Neural progenitor cell (in vitro differentiated cells): ENCODE data around the gene GPR148. TPM values are rescaled to one million over a fixed set of nuclear protein-coding genes. Genes with fewer than 3 reads are reported as not detected.
A peak's percentile ranks its signal among the peaks of the same experiment; 100 is the strongest.

Experiments used
- DNase-seq: peaks from one replicate; pipeline ENCODE4 v3.0.0-alpha.2; 2016; ENCODE audit warnings: low spot score
- H2AFZ ChIP-seq: fragments of 200-600 bp; sonication (generic); replicated peaks from 2 replicates; pipeline ENCODE4 v1.6.1; 2016; ENCODE audit warnings: antibody characterized with exemption
- H3F3A ChIP-seq: fragments of 200-600 bp; sonication (generic); 2 replicates; pipeline ENCODE4 v1.6.1; 2016; ENCODE audit warnings: antibody characterized with exemption, low read depth
- H3K27ac ChIP-seq: fragments of 200-600 bp; sonication (generic); 2 replicates; pipeline ENCODE4 v1.5.1; 2016; ENCODE audit warnings: mild to moderate bottlenecking
- H3K27me3 ChIP-seq: fragments of 200-600 bp; sonication (generic); 2 replicates; pipeline ENCODE4 v1.6.1; 2016; ENCODE audit warnings: mild to moderate bottlenecking, moderate library complexity
- H3K36me3 ChIP-seq: fragments of 200-600 bp; sonication (generic); 2 replicates; pipeline ENCODE4 v1.5.1; 2016
- H3K4me1 ChIP-seq: fragments of 200-600 bp; sonication (generic); 2 replicates; pipeline ENCODE4 v1.6.1; 2016; ENCODE audit warnings: mixed run types
- H3K4me2 ChIP-seq: fragments of 200-600 bp; sonication (generic); 2 replicates; pipeline ENCODE4 v1.6.1; 2016
- H3K4me3 ChIP-seq: fragments of 200-600 bp; sonication (generic); 2 replicates; pipeline ENCODE4 v1.5.1; 2016
- H3K79me2 ChIP-seq: fragments of 200-600 bp; sonication (generic); 2 replicates; pipeline ENCODE4 v1.6.1; 2016; ENCODE audit warnings: low read depth
- H3K9ac ChIP-seq: fragments of 200-600 bp; sonication (generic); 2 replicates; pipeline ENCODE4 v1.6.1; 2016
- H3K9me3 ChIP-seq: fragments of 200-600 bp; sonication (generic); 2 replicates; pipeline ENCODE4 v1.5.1; 2016; ENCODE audit warnings: low read depth
- H4K20me1 ChIP-seq: fragments of 200-600 bp; sonication (generic); 2 replicates; pipeline ENCODE4 v1.6.1; 2016; ENCODE audit warnings: low read depth
- H3K27ac Mint-ChIP-seq: 3 replicates; pipeline ENCODE4 v1.8.0; 2021; ENCODE audit warnings: mixed read lengths
- H3K27me3 Mint-ChIP-seq: 2 replicates; pipeline ENCODE4 v1.8.0; 2022; ENCODE audit warnings: low read depth, mild to moderate bottlenecking, inconsistent platforms, moderate library complexity, mixed read lengths; ENCODE audit not compliant: insufficient read depth
- H3K36me3 Mint-ChIP-seq: 3 replicates; pipeline ENCODE4 v1.8.0; 2021; ENCODE audit warnings: mixed read lengths
- H3K4me1 Mint-ChIP-seq: 3 replicates; pipeline ENCODE4 v1.8.0; 2021; ENCODE audit warnings: mixed read lengths
- H3K4me3 Mint-ChIP-seq: 3 replicates; pipeline ENCODE4 v1.8.0; 2021; ENCODE audit warnings: mild to moderate bottlenecking, moderate library complexity, mixed read lengths
- H3K9me3 Mint-ChIP-seq: 3 replicates; pipeline ENCODE4 v1.8.0; 2020; ENCODE audit warnings: mixed read lengths
- CTCF ChIP-seq: fragments of 200-600 bp; sonication (generic); IDR thresholded peaks from 2 replicates; pipeline ENCODE4 v1.5.1; 2017; ENCODE audit warnings: antibody characterized with exemption, mild to moderate bottlenecking
- EZH2 ChIP-seq: fragments of 200-600 bp; sonication (generic); IDR thresholded peaks from 2 replicates; pipeline ENCODE4 v1.6.1; 2017; ENCODE audit warnings: antibody characterized with exemption, mild to moderate bottlenecking, moderate library complexity
- EZH2phosphoT487 ChIP-seq: fragments of 200-600 bp; sonication (generic); IDR thresholded peaks from 2 replicates; pipeline ENCODE4 v1.6.1; 2017; ENCODE audit warnings: antibody characterized with exemption
- total RNA-seq: library from RNA; depleted of rRNA; stranded (reverse); fragments of >200 nt; gene quantifications from 2 replicates; pipeline ENCODE4 v1.2.3, GENCODE V29; 2015; ENCODE audit warnings: low replicate concordance

Gene GPR148
- total RNA-seq, 1 donor from 2014 or later: not detected

- Histone ChIP-seq H3K4me2 (peak overlapping the region; percentile 20), H3K36me3 (no peaks in the 10 kb centered on the region), H3K9ac (no peak overlapping the region), H2AFZ (no peak overlapping the region), H3K4me3 (no peak overlapping the region), H3K79me2 (no peaks in the 10 kb centered on the region), H3K4me1 (peaks cover 8% of the 10 kb centered on the region), H3K9me3 (no peaks in the 10 kb centered on the region), H3K27me3 (no peaks in the 10 kb centered on the region), H3F3A (no peaks in the 10 kb centered on the region), H3K27ac (no peak overlapping the region), H4K20me1 (no peaks in the 10 kb centered on the region)
- peaks cover 5% of the 10 kb centered on the region for H3K4me1 Mint-ChIP-seq
- DNase-seq: peak; percentile 50
- H3K4me3 Mint-ChIP-seq: no peak overlapping the region
- no peak overlapping the region for H3K27ac Mint-ChIP-seq
- H3K36me3 Mint-ChIP-seq: no peaks in the 10 kb centered on the region
- TF ChIP-seq EZH2phosphoT487: no peak
- TF ChIP-seq EZH2: no peak
- no peak for TF ChIP-seq CTCF
- H3K9me3 Mint-ChIP-seq: peaks cover 6% of the 10 kb centered on the region
- peaks cover 7% of the 10 kb centered on the region for H3K27me3 Mint-ChIP-seq
These were observed 15.6 kb downstream of the GPR148 start for GRCh38 chr2:130744287-130745117.

GRCh38 chr2:130749078-130749477 lies 20.2 kb downstream of the GPR148 start:
- DNase-seq: no peak
- Histone ChIP-seq H3F3A (no peaks in the 10 kb centered on the region), H3K4me2 (no peak overlapping the region), H3K9ac (no peak overlapping the region), H3K79me2 (no peaks in the 10 kb centered on the region), H3K4me1 (peaks cover 8% of the 10 kb centered on the region), H3K27me3 (peaks cover 18% of the 10 kb centered on the region), H2AFZ (no peak overlapping the region), H3K9me3 (no peaks in the 10 kb centered on the region), H3K36me3 (no peaks in the 10 kb centered on the region), H3K4me3 (no peak overlapping the region), H4K20me1 (no peaks in the 10 kb centered on the region), H3K27ac (no peak overlapping the region)
- no peak for TF ChIP-seq CTCF
- no peak for TF ChIP-seq EZH2
- no peak for TF ChIP-seq EZH2phosphoT487
- peaks cover 14% of the 10 kb centered on the region for H3K27me3 Mint-ChIP-seq
- peaks cover 6% of the 10 kb centered on the region for H3K9me3 Mint-ChIP-seq
- no peak overlapping the region for H3K4me3 Mint-ChIP-seq
- H3K4me1 Mint-ChIP-seq: peaks cover 5% of the 10 kb centered on the region
- no peak overlapping the region for H3K27ac Mint-ChIP-seq
- no peaks in the 10 kb centered on the region for H3K36me3 Mint-ChIP-seq

- Histone ChIP-seq H4K20me1 (peaks cover under 1% of the 10 kb centered on the region), H2AFZ (no peak overlapping the region), H3K4me1 (peaks cover 5% of the 10 kb centered on the region), H3K27me3 (peaks cover 24% of the 10 kb centered on the region), H3K9ac (no peak overlapping the region), H3K36me3 (no peaks in the 10 kb centered on the region), H3K9me3 (no peaks in the 10 kb centered on the region), H3K27ac (no peak overlapping the region), H3K79me2 (no peaks in the 10 kb centered on the region), H3F3A (peaks cover under 1% of the 10 kb centered on the region), H3K4me2 (no peak overlapping the region), H3K4me3 (no peak overlapping the region)
- H3K27me3 Mint-ChIP-seq: peaks cover 20% of the 10 kb centered on the region
- no peak overlapping the region for H3K27ac Mint-ChIP-seq
- H3K4me1 Mint-ChIP-seq: peaks cover under 1% of the 10 kb centered on the region
- H3K36me3 Mint-ChIP-seq: no peaks in the 10 kb centered on the region
- no peak for DNase-seq
- H3K9me3 Mint-ChIP-seq: peaks cover 2% of the 10 kb centered on the region
- no peak for TF ChIP-seq EZH2
- no peak for TF ChIP-seq EZH2phosphoT487
- no peak for TF ChIP-seq CTCF
- H3K4me3 Mint-ChIP-seq: no peak overlapping the region
These were observed 20.8 kb downstream of the GPR148 start for GRCh38 chr2:130749641-130750040.
